GM20431 (cell line): Measurements from ENCODE around the gene ABLIM2.
"Not testable (repeated sequence)": the region's sequence is repeated elsewhere in the genome, so short reads cannot be mapped to it uniquely, and the experiment has no call there.

ENCODE experiments used
- in situ Hi-C: fragments of 300-500 bp; cut with MseI, MboI; formaldehyde crosslinking; loops from one replicate; pipeline ENCODE4 v1.15.0; 2020; ENCODE audit warnings: low sequenced_read_pairs; ENCODE audit not compliant: unreplicated experiment

ABLIM2 gene

DNA sequence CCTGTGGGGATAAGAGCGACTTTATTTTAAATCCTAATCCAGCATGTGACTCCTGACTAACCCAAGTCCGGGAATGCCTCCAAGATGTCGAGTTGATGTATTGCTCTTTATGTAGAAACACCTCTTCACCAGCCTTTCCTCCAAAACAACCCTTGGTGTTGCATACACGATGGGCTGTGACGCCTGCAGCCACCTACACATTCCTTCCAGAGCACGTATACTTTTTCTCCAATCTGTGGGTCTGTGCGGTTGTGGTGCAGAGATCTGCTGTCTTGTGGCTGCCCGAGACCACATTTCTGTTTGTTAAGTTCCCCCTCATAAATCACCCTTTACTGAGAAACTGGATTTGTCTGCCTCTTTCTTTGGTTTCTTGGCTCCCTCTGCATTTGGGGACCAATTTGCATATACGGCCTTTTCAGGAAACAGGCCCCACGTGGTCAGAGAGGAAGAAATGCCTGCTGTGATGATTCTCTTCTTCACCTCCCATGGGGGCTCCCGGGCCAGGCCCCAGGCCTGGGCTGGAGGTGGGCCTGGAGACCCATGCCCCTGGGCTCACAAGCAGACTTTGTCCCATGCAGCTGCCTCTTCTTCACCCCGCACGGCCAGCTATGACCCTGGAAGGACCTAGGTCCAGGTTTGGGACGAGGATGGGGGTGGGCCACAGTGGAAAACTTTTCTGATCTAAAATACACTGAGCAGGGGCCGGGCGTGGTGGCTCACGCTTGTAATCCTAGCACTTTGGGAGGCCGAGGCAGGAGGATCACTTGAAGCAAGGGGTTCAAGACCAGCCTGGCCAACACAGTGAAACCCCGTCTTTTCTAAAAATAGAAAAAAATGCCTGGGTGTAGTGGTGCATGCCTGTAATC lies 197.6 kb downstream of the ABLIM2 start:
- in situ Hi-C loops = no loop called here

DNA sequence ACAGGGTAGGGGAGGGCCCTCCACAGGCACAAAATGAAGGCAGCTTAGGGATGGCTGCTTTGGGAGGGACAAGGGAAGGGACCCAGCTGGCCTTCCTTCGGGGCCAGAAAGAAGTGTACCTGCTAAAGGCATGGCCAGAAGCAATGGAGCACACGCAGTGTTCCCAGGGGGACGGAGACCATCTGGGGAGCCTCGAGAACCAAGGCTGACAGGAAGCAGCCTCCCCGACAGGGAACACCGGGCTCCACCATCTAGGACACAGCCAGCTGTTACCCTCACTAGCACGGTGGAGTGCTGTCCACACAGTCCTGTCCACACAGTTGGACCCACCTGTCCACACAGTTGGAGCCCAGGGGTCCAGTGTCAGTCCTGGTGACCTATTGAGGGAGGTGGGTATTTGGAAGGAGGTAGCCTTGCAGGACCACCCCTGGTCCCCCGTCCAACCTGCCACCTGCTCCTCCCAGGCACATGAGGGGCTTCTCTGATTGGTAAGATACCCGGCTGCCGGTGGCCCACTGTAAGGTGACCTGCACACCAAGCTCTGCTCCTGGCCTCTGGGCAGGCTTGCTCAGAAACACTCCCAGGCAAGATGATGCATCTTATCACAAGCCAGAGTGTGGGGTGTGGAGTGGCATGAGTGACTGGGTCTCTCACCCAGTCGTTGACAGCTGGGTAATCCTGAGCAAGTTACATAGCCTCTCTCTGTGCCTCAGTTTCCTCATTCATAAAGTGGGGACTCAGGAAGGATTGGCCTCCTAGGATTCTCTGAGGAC lies 198.4 kb downstream of the ABLIM2 start:
- in situ Hi-C loops = no loop called here

DNA sequence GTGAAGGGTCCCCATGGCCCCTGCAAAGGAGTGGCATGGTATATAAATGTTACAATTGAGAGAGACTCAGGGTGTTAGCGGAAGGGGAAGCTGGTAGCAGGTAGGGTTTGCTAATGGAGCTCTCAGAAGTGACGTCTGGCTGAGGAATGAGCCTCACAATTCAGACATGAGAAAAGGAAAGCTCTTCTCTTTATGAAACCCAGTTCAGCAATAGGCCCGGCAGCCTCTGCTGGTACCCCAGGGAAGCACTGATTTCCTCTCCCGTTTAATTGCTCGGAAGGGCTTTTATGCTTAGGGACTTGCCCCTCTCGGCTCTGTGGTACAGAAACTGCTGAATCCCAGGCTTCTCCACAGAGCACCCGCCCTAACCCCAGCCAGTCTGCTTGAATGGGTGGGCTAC lies 199.5 kb downstream of the ABLIM2 start:
- in situ Hi-C loops = no loop called here

DNA sequence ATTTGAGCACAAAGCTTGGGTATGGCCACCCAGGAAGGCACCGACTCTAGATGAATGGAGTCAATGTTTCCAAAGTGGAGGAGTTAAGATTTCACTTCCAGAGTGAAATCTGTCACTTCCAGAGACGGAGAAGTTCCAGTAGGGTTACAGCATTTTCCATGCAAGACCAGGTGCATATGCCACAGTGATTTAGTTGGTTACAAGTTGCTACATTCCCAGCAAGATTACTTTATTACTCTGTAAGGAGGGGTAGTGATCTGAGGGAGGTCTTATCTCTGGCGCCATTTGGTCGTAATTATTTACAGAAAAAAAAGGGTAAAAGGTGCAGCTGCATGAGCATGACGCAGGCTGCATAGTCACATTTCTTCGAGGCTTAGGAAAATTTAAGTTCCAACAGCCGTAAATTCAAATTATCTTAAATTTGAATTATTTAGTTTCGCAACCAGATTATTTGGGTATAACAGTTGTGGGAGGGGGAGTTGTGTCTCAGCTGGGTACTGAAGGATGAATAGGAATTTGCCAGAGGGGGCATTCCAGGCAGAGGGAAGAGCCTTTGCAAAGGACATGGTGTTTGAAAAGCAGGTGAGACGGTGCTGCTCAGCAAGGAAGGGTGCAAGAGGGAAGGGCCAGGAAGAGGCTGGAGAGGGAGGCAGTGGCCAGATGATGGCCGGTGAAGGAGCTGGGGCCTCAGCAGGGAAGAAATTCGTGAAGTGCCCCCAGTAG lies 201.5 kb downstream of the ABLIM2 start:
- in situ Hi-C loops = no loop called here

DNA sequence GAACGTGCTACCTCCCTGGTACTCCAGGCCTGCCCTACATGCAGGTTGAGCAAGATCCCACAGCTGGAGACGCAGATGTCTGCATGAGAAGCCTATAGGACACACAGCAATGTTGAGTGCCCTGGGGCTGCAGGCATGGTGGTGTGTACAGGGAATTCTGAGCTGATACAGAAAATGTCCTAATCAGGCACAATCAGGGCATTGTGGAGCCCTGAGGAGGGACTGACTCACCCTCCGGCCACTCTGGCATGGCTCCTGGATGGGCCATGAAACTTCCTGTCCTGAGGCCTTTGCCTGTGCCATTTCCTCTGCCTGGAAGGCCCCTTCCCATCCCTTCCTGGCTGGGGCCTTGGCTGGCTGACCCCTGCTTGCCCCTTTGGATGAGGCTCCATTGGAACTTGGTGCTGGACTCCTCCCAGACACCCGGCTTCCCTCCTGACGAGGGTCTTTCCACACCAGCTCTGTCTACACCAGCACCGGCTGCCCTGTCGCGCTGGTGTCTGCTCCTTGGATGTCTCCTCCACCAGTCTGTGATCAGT lies 202.3 kb downstream of the ABLIM2 start:
- in situ Hi-C loops = no loop called here

DNA sequence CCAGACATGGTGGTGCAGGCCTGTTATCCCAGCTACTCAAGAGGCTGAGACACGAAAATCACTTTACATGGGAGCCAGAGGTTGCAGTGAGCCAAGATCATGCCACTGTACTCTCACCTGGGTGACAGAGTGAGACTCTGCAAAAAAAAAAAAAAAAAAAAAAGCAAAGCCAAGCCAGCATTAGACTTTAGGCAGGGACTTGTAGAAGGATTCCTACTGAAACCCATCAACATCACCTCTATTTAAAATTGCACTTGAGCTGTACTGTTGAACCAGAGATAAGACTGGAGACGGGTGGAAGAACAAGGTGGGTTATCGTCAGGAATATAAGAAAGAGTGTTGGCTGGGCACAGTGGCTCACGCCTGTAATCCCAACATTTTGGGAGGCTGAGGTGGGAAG lies 203.2 kb downstream of the ABLIM2 start:
- in situ Hi-C loops = no loop called here

DNA sequence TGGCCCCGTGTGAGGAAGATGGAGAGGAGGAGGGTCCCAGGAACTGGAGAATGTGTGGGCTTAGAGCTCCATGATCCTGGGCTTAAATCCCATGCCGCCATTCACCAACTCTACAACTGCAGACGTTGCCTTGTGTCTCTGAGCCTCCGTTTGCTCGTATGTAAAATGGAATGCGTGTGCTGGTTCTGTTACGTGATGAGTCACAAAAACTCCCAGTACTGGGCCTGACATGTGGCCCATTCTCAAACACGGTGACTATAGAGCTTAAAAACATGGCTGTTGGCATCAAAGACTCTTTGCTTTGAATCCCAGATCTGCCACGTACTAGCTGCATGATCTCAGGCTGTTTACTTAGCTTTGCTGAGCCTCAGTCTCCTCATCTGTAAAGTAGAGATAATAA lies 206.0 kb downstream of the ABLIM2 start:
- in situ Hi-C loops = no loop called here

DNA sequence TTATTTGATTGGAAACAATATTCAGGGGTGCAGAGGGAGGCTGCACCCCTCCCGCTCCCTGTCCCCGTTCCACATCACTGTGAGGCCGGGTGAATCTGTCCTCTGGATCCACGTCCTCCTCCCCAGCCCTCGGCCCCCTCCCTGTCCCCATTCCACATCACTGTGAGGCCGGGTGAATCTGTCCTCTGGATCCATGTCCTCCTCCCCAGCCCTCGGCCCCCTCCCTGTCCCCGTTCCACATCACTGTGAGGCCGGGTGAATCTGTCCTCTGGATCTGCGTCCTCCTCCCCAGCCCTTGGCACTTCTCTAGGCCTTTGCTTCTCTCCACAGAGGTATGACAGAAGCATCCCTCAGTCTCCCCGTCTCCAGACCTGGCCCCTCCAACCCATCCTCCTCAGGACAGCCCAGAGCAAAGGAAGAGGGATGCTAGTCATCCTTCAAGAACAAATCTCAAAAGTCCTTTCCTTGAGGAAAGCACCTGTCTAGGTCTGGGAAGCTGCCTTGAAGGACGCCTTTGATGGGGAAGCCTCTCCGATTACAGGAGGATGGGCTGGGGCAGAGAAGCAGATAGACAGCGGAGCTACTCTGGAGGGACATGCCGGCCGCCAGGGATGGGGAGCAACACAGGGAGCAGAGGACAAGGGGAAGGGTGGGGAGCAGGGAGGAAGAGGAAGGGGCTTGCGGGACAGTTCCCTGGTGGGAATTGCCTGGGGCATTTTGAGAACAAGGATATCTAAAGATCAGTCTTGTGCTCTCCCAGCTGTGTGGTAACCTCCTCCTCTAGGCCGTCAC lies 208.1 kb downstream of the ABLIM2 start:
- in situ Hi-C loops = no loop called here

DNA sequence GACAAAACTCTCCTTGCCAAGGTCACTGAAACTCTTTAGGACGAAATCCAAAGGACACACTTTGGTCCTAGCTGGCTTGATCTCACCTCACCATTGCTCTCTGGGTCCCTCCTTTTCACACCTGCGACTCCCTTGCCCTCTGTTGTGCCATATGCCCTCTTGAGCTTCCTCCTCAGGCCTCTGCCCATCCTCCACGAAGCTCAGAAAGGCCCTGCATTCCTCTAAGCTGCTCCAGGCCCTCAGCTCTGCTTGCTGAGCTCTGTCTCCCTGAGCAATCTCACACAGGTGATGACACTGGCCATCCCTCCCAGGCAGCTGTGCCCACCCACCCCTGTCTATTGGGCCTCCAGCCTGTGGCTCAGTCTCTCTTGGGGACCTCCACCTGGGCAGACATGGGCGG lies 208.9 kb downstream of the ABLIM2 start:
- in situ Hi-C loops = no loop called here

DNA sequence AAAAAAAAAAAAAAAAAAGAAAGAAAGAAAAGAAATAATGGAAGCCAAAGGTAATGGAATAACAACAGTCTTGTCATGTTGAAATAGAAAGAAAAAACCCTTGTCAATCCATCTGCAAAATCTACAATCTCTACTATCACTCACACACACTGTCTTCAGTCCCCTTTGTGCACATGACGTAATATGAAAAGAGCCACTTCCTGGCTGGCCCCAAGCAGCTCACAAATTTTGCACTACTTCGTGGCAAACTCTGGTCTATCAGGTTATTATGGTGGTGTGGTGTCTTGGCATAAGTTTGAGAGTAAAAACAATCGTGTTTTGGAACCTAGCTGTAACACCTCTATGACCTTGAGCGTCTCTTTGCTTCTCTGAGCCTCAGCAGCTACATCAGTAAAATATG lies 210.7 kb downstream of the ABLIM2 start:
- in situ Hi-C loops = no loop called here

DNA sequence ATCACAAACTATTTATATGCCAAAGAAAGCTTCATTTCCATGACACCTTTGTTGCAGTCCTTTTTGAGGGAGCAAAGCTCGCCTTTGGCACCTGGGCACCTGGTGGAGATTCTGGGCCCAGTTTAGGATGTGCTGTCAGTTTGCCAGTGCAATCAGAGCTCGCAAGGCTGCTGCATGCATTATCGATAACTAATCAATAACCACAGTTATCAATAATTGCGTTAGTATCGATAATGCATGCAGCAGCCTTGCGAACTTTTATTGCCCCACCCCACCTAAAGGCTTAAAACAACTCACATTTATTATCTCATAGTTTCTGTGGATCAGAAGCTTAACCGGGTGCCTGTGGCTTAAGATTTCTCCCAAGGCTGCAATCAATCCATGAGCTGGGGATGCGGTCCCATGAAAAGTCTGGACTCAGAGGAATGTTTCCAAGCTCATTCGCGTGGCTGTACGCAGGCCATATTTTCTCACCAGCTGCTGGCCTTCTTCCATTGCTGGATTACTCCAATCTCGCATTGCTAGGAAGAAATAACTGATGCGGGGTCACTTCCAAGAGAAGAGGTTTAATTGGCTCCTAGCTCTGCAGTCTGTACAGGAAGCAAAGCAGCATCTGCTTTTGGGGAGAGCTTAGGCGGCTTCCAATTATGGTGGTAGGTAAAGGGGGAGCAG lies 212.8 kb downstream of the ABLIM2 start:
- in situ Hi-C loops = no loop called here

DNA sequence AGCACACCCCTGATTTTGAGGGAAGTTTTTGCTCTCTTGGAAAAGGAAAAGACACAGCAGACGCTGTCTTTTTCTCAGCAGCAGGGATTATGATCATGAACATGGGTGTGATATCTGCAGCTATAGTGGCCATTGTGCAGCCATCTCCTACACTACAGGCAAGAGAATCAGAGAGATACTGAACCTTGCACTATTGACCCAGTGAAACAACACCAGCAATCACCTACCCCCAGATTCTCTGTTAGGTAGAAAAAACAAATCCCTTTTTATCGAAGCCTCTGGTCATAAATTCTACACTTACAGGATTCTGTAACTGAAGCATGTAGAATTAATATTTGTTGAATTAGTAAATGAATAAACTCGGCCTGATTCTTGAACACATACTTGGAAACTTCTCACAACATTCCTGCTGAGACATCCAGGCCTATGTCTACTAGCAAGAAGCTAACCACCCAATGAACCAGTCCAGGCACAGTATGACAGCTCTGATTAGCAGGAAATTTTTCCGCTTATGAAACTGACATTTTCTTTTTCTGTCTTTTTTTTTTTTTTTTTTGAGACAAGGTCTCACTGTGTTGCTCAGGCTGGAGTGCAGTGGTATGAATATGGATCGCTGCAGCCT lies 213.9 kb downstream of the ABLIM2 start:
- in situ Hi-C loops = no loop called here

DNA sequence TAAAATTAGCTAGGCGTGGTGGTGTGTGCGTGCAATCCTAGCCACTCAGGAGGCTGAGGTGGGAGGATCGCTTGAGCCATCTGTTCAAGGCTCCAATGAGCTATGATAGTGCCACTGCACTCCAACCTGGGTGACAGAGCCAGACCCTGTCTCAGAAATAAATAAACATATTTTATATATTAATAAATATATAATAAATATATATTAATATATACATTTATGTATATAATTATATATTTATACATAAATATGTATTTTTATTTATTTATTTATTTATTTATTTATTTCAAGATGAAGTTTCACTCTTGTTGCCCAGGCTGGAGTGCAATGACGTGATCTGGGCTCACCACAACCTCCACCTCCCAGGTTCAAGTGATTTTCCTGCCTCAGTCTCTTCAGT lies 214.9 kb downstream of the ABLIM2 start:
- in situ Hi-C loops = not testable (repeated sequence)

DNA sequence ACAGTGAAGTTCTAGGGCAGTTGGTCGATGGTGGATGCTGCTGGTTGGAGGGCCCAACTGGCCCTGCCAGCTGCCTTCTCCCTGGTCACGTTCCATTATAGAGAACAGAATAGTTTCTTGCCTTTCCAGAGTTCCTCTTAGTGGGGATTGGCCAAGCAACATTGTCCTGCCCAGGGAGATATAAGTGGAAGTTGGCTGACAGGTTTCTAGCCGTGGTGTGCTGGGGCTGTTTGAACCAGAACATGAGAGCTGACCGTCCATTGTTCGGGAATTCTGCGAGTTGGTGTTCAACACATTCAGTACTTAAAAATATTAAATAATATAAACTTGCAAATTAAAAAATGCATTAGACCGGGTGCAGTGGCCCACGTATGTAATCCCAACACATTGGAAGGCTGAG lies 215.4 kb downstream of the ABLIM2 start:
- in situ Hi-C loops = no loop called here

DNA sequence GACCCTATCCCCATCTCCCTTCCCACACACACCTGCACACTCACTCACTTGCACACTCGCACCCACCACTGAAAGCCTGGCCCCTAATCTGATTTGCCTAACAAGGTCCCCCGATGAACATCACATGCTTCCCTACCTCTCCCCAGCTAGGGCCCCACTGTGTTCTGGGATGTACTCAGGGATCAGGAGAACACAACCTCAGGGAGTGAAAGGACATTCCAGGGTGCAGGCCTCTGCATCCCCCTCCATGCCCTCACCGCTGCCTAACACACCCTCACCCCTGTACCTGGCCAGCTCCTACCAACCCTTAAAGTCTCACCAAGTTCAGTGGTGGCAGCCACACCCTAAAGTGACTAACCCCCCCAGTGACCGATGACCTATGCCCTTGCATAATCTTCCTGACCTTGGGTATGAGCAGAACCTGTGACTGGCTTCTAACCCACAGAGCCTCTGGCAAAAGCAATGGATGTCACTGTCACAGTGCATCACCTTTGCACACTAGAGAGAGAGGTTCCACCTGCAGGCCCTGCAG lies 216.6 kb downstream of the ABLIM2 start:
- in situ Hi-C loops = no loop called here

DNA sequence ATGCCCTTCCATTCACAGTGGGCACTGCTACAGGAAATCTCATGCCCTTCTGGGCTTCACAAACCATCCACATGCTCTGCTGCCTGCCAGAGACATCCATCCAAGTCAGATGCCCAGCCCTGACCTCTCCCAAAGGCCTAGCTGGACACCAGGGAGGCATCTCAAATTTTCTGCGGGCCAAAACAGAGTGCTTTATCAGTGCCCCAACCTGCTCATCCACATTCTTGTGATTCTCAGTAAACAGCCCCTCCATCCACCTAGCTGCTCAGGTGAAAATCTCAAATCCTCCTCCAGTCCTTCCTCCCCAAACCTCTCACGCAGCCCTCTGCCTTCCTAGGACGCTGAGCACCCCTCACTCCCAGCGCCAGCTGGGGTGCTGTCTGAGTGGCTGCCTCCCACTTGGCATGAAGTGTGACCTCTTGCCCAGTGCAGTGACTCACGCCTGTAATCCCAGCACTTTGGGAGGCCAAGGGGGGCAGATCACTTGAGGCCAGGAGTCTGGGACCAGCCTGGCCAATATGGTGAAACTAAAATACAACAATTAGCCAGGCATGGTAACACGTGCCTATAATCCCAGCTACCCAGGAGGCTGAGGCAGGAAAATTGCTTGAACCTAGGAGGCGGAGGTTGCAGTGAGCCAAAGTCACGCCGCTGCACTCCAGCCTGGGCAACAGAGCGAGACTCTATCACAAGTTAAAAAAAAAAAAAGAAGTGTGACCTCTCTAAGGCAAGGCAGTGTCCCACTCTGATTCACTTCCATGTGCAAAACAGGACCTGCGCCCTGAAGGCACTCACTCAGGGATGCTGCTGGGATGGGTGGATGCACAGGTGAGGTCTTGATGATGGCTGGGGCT lies 217.3 kb downstream of the ABLIM2 start:
- in situ Hi-C loops = no loop called here

DNA sequence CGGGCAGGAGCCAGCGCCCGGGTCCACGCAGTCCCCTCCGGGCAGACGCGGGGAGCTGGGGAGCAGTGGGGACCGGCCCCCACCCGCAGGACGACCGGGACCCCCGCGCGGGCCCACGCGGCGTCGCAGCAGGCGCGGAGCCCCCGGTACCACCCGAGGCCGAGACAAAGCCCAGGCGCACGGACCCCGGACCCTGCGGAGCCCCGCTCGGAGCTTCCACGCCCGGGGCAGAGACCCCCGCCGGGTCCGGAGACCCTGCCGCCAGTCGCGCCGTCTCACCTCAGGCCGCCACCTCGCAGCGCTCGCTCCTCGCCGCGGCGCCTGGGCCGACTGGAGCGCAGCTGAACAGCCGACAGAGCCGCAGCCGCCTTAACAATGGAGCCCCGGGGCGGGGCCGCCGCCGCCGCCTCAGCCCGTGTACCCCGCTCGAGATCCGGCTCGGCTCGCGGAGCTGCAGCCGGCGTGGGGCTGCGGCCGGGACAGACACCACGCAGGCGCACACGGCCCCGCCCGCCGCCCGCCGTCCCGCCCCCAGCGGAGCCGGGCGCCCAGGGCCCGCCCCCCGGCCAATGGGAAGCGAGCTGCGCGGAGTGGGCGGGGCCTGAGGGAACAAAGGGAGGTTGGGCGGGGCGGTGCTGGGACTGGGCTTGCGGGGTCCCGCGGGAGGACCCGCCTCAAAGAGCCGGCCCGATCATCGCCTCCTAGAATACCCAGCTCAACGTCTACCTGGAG lies 219.1 kb downstream of the ABLIM2 start, which contains the start of gene AFAP1:
Gene AFAP1 (minus strand): TSS at position 485 of the 732 bp plus-strand sequence. CDS start 67,783 bp downstream, outside the sequence.
- in situ Hi-C loops = no loop called here
